NOMO-1 (cell line): ENCODE results near the gene ARHGDIB.
A peak's percentile ranks its signal among the peaks of the same experiment; 100 is the strongest.

Source experiments
- DNase-seq, 2 experiments: peaks; one replicate each; lab custom pipeline; 2025; ENCODE audit not compliant: unreplicated experiment in 2 of 2; lab: John Stamatoyannopoulos, UW

ARHGDIB gene

DNA sequence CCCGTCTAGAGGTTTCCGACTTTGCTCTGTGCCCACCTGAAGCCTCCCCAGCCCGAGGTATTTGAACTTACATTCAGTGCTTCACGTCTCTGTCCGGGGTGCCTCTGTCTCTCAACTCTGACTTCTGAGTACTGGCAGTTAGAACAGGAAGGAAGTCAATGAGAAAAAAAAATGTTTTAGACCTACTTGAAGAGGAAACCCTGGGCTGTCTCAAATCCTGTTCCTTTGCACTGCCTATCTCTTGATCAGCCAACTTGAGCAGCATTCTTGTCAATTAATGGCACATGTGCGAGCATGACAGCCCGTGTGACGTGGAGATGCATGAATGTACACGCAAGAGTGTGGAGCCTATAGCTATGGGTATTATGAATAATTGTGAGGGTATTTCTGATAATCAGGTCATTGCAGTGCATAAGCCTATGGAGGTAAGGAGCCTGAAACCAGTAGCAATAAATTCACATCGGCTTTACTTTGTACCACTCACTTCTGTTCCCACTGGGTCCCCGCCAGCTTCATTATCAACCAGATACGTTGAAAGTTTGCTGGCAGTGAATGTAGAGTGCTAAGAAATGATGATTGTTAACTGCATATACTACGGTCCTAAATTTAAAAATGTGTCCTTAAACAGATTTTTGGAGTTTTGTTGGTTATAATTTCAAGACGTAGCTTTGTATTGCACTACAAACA, at the start of gene ARHGDIB:
Gene ARHGDIB (minus strand): TSS at position 136 of the 687 bp plus-strand sequence. CDS start 10,889 bp downstream, outside the sequence.
- DNase-seq: peak; percentile 82 to 97

DNA sequence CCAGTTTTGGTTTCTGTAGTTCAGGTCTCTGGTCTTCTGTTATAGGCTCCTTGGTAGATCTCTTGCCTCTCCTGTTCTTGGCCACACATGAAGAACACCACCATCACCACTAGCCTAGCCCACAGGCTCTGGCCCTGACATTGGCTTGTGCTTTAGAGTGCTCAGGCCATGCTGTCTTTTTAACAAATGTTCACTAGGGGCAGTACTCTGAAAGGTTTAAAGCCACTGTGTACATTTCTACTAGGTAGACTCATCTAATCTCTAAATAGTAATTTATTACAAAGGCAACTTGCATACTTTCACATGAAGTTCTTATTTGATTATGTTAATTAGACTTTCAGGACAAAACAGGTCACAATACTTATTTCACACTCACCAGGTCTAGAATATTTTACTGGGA, 49.8 kb upstream of the ARHGDIB start:
- DNase-seq: no peak

DNA sequence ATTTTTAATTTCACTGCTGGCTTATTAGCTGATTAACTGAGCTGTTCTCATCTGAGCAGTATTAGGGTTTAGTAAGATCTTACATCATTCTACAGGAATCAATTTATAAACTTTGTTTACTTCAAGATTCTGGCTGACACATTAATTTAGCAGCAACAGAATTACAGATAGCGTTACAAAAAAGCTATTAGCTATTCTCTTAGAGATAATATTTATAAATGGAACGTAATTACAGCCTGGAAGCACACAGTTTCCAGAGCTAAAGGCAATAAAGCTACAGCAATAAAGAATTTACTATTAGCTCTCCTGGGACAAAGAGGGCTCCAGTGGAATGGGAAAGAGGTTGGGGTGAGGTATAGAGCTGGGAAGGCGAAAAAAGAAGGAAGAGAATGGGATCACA, 46.1 kb upstream of the ARHGDIB start:
- no peak for DNase-seq

DNA sequence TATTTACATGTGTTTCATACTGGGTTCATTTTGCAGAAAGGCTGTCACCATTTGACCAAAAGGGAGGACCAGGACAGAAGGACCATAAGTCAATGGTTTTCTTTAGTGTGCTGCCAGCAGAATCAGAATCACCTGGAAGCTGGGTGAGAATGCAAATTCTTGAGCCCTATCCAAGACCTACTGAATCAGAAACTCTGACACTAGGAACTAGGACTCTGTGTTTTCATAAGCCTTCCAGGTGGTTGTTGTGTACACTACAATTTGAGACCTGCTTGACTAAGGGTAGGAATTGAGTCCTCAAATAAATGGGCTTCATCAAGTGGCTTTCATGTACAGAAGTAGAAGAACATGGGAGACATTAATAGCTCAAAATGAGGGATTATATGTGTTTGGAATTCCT, 43.7 kb upstream of the ARHGDIB start:
- no peak for DNase-seq

DNA sequence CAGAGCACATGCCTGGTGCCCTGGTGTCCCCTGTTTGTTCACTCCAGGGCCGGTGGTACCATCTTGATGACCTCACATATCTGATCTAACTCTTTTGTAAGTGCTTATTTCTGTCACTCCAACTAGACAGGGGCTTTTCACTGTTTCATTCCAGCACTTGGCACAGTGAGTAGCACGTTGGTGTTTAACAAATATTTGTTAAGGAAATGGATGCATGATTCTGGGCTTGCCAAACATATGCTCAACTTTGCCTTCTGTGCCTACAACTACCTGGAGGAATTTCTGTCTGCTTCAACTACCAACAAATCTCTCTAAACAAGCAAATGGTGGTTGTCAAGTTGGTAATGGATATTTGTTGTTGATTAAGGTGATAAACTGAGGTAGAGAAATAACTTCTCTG, 43.0 kb upstream of the ARHGDIB start:
- DNase-seq: no peak

DNA sequence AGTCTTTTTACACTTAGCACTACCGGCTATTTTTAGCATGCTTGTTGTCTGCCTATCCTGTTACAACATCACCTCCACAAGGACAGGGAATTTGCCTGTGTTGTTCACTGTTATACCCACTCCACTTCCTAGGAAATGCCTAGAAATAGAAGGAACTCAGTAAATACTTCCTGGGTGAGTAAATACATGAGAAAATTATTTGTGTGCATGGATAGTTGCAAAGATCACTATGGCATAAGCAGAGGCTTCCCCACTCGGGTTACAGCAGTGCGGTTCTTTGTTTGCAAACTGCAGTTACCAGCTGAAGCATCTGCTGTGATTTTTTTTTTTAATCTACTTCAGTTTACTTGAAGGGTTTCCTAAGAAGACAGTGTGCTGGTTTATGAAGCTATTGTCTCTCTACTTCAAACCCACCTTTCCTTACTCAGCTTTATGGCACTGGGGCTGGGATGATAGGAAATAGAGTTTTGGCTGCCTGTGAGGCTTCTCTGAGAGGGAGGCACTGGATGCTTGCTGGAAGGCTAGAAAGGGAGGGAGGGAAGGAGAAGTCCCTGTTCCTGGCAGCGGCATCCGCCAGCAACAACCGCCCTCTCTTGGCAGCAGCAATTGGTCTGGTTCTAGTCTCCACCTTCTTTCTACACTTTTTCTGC, 40.5 kb upstream of the ARHGDIB start:
- DNase-seq: no peak

DNA sequence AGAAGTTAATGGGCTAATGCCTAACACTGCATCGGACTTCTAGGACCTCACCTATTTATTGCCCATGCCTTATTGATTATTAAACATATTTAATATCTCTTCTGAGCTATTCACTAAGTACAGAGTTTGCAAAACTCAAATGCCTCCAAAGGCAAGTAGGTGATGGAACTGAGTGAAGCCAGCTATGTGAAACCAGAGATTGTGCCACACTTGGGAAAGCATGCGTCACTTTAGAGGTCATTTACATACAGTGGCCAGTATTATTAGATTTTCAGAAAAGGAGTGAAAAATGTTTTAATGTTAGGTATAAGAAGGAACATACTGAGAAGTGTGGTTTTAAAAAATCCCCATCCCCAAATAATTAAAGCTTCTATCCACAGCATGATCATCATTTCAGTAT, 39.2 kb upstream of the ARHGDIB start:
- DNase-seq: no peak

DNA sequence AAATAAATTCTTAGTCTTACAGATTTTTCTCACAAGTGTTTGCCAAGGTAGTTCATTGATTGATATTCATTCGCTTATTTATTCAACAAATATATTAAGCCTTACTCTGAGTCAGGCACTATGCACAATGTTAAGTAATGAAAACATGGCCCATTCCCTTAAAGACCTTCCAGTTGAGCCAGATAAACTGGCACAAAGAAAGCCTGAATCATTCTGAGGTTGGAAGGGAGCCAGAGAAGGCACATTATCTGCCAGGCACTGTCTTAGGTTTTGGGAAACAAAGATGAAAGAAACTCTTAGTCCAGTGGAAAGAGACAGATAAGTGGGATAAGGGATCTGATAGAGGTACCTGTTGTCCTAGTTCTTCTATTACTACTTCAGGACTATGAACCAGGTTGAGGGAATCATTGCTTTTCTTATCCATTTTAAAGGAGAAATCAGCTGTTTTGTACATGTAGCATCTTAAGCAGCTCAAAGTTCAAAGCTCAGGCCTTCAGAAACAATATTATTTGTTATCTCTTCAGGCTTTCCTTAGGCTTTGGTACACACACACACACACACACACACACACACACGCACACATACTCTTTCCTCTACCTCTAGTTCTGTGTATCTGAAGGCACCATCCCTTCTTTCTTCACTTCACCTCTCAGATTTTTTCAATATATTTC, 38.4 kb upstream of the ARHGDIB start:
- DNase-seq: no peak

DNA sequence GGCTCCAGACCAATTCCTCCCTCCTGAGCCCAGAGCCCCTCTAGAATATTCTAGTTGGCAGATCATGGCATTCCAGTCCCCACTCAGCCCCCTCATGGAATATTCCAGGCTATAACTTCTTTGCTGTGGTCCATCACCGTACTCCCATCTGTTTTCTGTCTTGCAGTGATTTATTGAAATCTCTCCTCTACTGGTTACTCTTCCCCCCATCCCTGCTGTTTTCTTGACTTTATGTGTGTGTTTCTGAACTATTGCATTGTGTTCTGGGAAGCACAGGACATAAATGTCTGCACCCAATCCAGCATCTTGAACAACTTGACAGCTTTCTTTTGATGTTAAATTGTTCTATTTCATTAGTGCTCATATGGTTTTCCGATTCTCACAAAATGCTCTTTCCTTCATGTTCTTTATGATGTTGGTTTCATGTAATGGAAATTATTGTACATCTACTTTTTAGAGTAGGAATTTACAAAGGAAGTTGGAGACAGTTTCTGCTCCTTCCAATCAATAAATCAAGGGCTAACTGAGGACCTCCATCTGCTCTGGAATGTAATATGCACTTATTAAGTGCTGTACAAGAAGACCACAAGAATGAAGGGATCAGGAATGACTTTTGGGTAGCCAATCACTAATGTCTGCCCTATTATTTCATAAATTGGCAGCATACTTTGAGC, 37.8 kb upstream of the ARHGDIB start:
- DNase-seq: no peak

DNA sequence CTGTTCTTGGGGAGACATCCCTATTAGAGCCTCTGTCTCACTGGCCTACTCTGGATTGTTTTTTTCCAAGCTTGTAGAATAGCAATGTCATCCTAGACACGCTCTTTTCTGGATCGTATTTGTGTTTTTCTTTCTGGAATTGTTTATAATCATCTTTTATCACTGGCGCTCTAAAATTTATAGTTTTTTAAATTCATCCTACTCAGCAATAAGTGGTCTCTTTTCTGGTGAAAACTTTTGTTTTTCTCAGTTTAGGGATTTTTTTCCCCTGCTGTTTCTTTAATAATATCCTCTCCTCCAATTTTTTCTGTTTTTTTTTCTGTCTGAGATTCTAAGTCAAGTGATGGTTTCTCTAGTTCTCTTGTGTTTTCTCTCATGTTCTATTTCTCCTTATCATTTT, 36.6 kb upstream of the ARHGDIB start:
- DNase-seq: no peak

DNA sequence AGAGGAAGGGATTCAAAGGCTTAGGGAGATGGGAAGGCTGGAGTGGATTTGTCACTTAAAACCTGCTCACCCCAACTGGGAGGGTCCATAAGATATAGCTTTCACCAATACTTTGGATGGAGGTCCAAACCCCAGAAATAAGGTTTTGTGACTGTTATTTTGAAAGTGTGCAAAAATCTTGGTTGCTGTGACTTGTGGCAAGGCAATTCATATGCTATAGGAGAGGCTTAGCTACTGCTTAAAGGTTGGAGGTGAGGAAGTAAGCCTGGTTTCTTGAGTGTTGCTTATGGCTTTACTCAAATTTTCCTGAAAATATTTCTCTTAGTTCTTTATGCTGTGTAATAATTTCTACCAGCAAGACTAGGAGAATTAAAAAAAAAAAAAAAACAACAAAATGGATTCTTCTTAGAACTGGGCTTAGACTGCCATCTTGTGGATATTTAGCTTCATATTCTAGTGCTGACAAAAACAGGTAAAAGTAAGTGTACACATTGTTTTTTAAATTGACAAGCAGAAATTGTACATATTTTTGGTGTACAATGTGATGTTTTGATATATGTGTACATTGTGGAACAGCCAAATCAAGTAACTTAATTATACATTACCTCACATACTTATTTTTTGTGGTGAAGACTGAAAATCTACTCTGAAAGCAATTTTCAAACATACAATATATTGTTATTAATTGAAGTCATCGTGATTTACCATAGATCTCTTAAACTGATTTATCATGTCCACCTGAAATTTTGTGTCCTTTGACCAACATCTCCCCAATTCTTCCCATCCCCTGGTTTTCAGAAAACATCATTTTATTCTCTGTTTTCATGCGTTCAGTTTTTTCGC, 34.4 kb upstream of the ARHGDIB start:
- DNase-seq: peak; percentile 32 to 62

DNA sequence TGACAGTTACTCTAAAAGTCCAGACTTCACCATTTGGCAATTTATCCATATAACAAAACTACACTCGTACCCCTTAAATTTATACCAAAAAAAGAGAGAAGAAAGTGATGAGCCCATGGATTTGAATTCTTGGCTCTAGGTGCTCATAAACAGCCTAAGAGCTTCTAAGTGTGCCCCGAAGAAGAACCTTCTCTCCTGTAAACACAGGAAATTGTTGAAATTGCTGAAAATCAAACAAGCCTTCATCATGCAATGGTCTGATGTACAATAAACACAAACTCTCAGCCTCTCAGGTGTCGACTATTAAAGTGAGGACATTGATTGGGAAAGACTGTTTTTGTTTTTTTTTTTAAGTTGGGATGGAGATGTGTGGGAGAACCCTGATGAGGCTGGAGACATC, 33.2 kb upstream of the ARHGDIB start:
- no peak for DNase-seq

DNA sequence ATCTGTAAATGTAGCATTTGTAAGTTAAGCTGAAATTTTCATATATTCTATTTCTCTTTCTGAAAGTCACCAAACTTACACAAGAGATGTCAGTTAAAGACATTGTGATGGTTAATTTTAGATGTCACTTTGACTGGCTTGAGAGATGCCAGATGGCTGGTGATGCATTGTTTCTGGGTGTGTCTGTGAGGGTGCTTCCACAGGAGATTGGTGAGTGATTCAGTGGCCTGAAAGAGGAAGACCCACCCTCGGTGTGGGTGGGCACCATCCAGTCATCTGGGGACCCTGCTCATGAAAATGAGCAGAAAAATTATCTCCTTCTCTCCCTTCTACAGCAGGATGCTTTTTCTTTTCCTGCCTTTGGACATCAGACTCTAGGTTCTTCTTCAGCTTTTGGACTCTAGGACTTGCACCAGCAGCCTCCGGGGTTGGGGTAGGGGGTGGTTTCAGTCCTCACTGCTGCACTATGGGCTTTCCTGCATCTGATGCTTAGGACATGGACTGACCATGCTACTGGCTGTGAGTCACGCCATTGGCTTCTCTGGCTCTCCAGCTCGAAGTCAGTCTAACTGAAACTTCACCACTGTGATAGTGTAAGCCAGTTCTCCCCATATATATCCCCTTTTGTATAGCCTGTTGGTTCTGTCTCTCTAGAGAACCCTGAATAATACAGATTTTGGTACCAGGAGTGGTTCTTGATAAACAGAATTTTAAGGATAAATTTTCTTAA, 32.3 kb upstream of the ARHGDIB start:
- DNase-seq: peak in 1 of 2 experiments; percentile 39

DNA sequence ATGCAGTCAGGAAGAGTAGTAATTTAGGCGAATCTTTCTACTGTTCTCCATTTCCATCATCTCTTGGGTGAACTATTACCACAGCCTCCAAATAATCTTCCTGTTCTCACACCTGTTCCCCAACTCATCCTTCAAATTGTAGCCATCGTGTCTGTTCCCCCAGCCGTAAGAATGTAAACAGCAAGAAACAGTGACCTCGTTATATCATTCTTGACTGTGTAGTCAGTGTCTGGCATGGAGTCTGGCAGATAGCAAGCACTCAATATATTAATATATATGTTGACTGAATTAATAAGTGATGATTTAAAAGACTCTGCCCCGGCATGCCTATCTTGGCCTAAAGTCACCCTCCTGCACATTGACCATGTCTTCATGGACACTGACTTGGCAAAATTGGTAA, 31.7 kb upstream of the ARHGDIB start:
- no peak for DNase-seq

DNA sequence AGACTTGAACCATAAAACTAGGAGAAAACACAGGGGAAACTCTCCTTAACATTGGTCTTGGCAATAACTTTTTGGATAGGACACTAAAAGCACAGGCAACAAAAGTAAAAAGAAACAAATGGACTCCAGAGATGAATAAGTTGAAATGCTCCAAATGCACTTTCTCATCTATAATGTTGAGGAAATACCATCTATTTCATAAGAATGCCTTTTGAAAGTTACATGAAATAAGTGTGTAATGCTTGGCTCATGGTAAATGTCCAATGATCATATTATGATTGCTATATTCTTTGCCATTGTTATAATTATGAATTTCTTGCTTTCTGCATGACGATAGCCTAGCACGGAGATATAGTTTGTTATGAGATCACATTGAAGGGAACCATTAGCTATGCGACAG, 31.3 kb upstream of the ARHGDIB start:
- no peak for DNase-seq

DNA sequence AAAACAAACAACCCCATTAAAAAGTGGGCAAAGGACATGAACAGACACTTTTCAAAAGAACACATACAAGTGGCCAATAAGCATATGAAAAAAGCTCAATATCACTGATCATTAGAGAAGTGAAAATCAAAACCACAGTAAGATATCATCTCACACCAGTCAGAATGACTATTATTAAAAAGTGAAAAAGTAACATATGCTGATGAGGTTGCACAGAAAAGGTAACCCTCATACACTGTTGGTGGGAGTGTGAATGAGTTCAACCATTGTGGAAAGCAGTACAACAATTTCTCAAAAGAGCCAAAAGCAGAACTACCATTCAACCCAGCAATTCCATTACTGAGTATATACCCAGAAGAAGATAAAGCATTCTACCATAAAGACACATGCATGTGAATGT, 29.7 kb upstream of the ARHGDIB start:
- DNase-seq: no peak

DNA sequence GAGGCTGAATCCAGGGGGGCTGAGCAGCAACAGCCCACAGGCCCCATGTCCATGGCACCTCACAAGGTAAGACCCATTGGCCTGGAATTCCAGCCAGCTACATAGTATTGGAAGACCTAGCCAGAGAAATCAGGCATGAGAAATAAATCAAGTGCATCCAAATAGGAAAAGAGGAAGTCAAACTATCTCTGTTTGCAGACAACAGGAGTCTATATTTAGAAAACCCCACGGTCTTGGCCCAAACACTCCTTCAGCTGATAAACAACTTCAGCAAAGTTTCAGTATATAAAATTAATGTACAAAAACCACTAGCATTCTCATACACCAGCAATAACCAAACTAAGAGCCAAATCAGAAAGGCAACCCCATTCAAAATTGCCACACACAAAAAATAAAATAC, 28.4 kb upstream of the ARHGDIB start:
- peak in 1 of 2 experiments; percentile 34 for DNase-seq

DNA sequence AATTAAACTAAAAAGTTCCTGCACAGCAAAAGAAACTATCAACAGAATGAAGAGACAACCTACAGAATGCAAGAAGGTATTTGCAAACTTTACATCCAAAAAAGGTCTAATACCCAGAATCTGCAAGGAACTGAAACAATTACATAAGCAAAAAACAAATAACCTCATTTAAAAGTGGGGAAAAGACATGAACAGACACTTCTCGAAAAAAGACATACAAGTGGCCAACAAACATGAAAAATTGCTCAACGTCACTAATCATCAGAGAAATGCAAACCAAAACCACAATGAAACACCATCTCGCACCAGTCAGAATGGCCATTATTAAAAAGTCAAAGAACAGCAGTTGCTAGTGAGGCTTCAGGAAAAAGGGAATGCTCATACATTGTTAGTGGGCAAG, 26.6 kb upstream of the ARHGDIB start:
- peak; percentile 66 to 76 for DNase-seq

DNA sequence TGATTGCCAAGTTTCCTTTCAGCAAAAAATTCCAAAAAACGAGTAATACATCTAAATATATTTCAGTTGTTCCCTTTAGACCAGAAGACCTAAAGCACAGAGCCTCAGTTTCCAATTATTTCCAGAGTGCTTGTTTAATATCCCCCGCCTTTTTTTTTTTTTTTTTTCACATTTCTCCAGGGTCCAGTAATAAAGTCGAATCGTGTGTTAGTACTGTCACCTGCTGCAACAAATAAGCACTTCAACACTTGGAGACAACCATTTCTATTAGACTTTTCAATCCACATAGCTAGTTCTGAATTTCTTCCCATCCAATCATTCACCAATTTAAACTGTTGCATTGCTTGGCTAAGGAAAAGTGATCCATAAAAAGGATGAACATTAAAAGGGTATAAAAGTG, 25.0 kb upstream of the ARHGDIB start:
- no peak for DNase-seq

DNA sequence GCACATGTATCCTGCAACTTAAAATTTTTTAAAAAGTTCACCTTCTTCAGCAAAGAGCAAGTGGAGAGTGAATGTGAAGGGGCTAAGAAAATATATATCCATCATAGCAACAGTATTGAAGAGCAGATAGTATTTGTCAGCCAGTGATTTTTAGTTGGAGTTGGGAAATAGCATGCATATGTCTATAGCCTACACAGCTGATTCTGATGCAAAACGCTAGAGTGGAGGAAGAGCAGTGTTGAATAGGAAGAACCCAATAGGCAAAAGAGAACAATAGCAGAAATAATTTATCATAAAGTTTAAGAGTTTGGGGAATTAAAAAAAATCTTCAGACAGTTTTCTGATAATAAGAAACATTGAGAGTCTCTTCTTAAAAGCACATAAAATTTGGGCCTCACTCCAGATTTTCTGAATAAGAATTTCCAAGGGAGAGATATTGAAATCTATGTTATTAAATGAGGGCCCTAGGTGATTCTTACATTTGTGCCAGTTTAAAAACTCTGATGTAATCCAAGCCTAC, 23.4 kb upstream of the ARHGDIB start:
- no peak for DNase-seq
